Fibroblast of gingiva (primary cell): ENCODE data around the gene GRID2.

Experiments used
- DNase-seq: peaks from one replicate; pipeline ENCODE4 v3.0.0-alpha.2; 2011; ENCODE audit warnings: low read depth

Gene GRID2

GRCh38 chr4:92733231-92733630, 429.5 kb downstream of the GRID2 start:
- DNase-seq, result no peak

- no peak for DNase-seq
Measured at GRCh38 chr4:92735025-92735665, 431.4 kb downstream of the GRID2 start.

- DNase-seq, result no peak
Measured at GRCh38 chr4:92760433-92760832, 456.7 kb downstream of the GRID2 start.

- DNase-seq, result no peak
Measured at GRCh38 chr4:92776080-92776479, 472.3 kb downstream of the GRID2 start.

GRCh38 chr4:92789741-92790140, 486.0 kb downstream of the GRID2 start:
- no peak for DNase-seq

GRCh38 chr4:92791871-92792440, 488.2 kb downstream of the GRID2 start:
- no peak for DNase-seq

GRCh38 chr4:92809381-92809780, 505.6 kb downstream of the GRID2 start:
- DNase-seq, result no peak

- no peak for DNase-seq
Measured at GRCh38 chr4:92812652-92813051, 508.9 kb downstream of the GRID2 start.

- DNase-seq, result no peak
Measured at GRCh38 chr4:92814677-92815076, 510.9 kb downstream of the GRID2 start.

- DNase-seq, result no peak
Measured at GRCh38 chr4:92825256-92825655, 521.5 kb downstream of the GRID2 start.

GRCh38 chr4:92825791-92826190, 522.0 kb downstream of the GRID2 start:
- no peak for DNase-seq

GRCh38 chr4:92830771-92831170, 527.0 kb downstream of the GRID2 start:
- DNase-seq, result no peak

- no peak for DNase-seq
Measured at GRCh38 chr4:92840880-92841279, 537.1 kb downstream of the GRID2 start.

- no peak for DNase-seq
Measured at GRCh38 chr4:92843784-92844183, 540.0 kb downstream of the GRID2 start.

GRCh38 chr4:92847026-92847425, 543.3 kb downstream of the GRID2 start:
- no peak for DNase-seq

- DNase-seq, result no peak
Measured at GRCh38 chr4:92862509-92862908, 558.7 kb downstream of the GRID2 start.

GRCh38 chr4:92864096-92864495, 560.3 kb downstream of the GRID2 start:
- DNase-seq, result peak; percentile 1

- DNase-seq, result no peak
Measured at GRCh38 chr4:92872604-92873003, 568.8 kb downstream of the GRID2 start.

- DNase-seq, result peak; percentile 1
Measured at GRCh38 chr4:92885632-92886031, 581.9 kb downstream of the GRID2 start.

- no peak for DNase-seq
Measured at GRCh38 chr4:92952426-92952825, 648.7 kb downstream of the GRID2 start.

- no peak for DNase-seq
Measured at GRCh38 chr4:92952897-92953296, 649.1 kb downstream of the GRID2 start.

- DNase-seq, result no peak
Measured at GRCh38 chr4:92953462-92953861, 649.7 kb downstream of the GRID2 start.

GRCh38 chr4:92961881-92962280, 658.1 kb downstream of the GRID2 start:
- no peak for DNase-seq

- no peak for DNase-seq
Measured at GRCh38 chr4:92962831-92963230, 659.1 kb downstream of the GRID2 start.
